ENCODE measurements around the gene TXLNA.
A peak's percentile ranks its signal among the peaks of the same experiment; 100 is the strongest.

Gene TXLNA

DNA sequence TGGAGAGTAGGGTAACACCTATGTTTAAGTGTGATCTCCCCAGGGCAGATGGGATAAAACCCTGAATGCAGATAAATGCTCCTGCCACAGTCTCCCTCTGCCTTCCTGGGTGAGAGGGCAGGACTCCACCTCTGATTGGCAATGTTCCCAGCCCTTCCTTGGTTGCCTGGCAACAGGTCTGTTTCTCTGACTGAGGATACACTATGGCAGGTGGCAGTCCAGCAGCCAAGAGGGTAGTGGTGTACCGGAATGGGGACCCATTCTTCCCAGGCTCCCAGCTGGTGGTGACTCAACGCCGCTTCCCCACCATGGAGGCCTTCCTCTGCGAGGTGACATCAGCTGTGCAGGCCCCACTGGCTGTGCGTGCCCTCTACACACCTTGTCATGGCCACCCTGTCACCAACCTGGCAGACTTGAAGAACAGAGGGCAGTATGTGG is 29.4 kb downstream of the TXLNA start, which contains the start of gene DCDC2B:
TSS of gene DCDC2B (plus strand) at position 199 of the 438 bp plus-strand sequence. CDS start at position 204, 5 bp downstream.
- Mint-ChIP-seq H3K27ac (peak within 1 kb of the TSS; percentile 59), H3K9me3 (no peaks in the 10 kb centered on the region), H3K4me3 (peak within 1 kb of the TSS in 1 of 2 donors; percentile 19), H3K27me3 (no peaks in the 10 kb centered on the region), H3K4me1 (peaks cover 48 to 80% of the 10 kb centered on the region in 2 donors), H3K36me3 (peaks cover 27 to 61% of the 10 kb centered on the region in 2 donors)
- DNase-seq: no peak
- ATAC-seq (replicated peaks): no peak

GRCh38 chr1:32215629-32216480 is 36.4 kb downstream of the TXLNA start:
- ATAC-seq (replicated peaks): peak; percentile 87 to 89
- H3K27me3 Mint-ChIP-seq: no peaks in the 10 kb centered on the region
- H3K4me3 Mint-ChIP-seq: no peak overlapping the region
- peaks cover 27 to 48% of the 10 kb centered on the region in 2 donors for H3K36me3 Mint-ChIP-seq
- peak overlapping the region; percentile 47 for H3K27ac Mint-ChIP-seq
- no peak for DNase-seq
- H3K9me3 Mint-ChIP-seq: no peaks in the 10 kb centered on the region
- peaks cover 25 to 45% of the 10 kb centered on the region in 2 donors for H3K4me1 Mint-ChIP-seq

GRCh38 chr1:32216566-32216965 is 37.1 kb downstream of the TXLNA start:
- peaks cover 30 to 46% of the 10 kb centered on the region in 2 donors for H3K4me1 Mint-ChIP-seq
- peak overlapping the region; percentile 47 for H3K27ac Mint-ChIP-seq
- ATAC-seq (replicated peaks): no peak
- peaks cover 27 to 47% of the 10 kb centered on the region in 2 donors for H3K36me3 Mint-ChIP-seq
- no peaks in the 10 kb centered on the region for H3K27me3 Mint-ChIP-seq
- H3K9me3 Mint-ChIP-seq: no peaks in the 10 kb centered on the region
- H3K4me3 Mint-ChIP-seq: no peak overlapping the region
- DNase-seq: no peak

GRCh38 chr1:32219022-32219421 is 39.5 kb downstream of the TXLNA start:
- no peaks in the 10 kb centered on the region for H3K27me3 Mint-ChIP-seq
- H3K4me1 Mint-ChIP-seq: peaks cover 26 to 46% of the 10 kb centered on the region in 2 donors
- H3K9me3 Mint-ChIP-seq: no peaks in the 10 kb centered on the region
- no peak overlapping the region for H3K27ac Mint-ChIP-seq
- peaks cover 25 to 47% of the 10 kb centered on the region in 2 donors for H3K36me3 Mint-ChIP-seq
- no peak for DNase-seq
- no peak for ATAC-seq (replicated peaks)
- no peak overlapping the region for H3K4me3 Mint-ChIP-seq

GRCh38 chr1:32220746-32221580 is 41.5 kb downstream of the TXLNA start:
- Mint-ChIP-seq H3K36me3 (peaks cover 26 to 50% of the 10 kb centered on the region in 2 donors), H3K9me3 (no peaks in the 10 kb centered on the region), H3K27ac (peak overlapping the region; percentile 69), H3K4me3 (peak overlapping the region; percentile 96 to 99), H3K27me3 (no peaks in the 10 kb centered on the region), H3K4me1 (peaks cover 23 to 41% of the 10 kb centered on the region in 2 donors)
- DNase-seq: no peak
- ATAC-seq (replicated peaks): peak; percentile 51 to 72

DNA sequence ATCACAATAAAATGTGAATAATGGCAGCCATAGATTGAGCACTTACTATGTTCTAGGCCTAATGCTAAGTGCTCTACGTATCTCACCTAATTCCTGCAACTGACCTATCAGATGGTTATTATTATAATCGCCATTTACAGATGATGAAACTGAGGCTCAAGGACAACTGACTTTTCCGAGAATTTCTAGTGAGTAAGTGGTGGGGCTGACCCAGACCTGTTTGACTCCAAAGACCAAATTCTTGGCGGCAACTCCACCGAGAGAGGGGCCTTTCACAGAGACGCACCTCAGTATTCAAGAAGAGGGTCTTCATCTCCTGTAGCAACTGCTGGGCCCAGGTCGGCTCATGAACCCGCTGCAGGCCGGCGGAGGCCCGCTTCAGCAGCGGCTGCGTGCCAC is 42.1 kb downstream of the TXLNA start:
- peak overlapping the region; percentile 98 for H3K27ac Mint-ChIP-seq
- peaks cover 21 to 48% of the 10 kb centered on the region in 2 donors for H3K36me3 Mint-ChIP-seq
- H3K27me3 Mint-ChIP-seq: no peaks in the 10 kb centered on the region
- peaks cover 22 to 39% of the 10 kb centered on the region in 2 donors for H3K4me1 Mint-ChIP-seq
- peak overlapping the region; percentile 96 to 99 for H3K4me3 Mint-ChIP-seq
- ATAC-seq (replicated peaks): no peak
- H3K9me3 Mint-ChIP-seq: no peaks in the 10 kb centered on the region
- no peak for DNase-seq

DNA sequence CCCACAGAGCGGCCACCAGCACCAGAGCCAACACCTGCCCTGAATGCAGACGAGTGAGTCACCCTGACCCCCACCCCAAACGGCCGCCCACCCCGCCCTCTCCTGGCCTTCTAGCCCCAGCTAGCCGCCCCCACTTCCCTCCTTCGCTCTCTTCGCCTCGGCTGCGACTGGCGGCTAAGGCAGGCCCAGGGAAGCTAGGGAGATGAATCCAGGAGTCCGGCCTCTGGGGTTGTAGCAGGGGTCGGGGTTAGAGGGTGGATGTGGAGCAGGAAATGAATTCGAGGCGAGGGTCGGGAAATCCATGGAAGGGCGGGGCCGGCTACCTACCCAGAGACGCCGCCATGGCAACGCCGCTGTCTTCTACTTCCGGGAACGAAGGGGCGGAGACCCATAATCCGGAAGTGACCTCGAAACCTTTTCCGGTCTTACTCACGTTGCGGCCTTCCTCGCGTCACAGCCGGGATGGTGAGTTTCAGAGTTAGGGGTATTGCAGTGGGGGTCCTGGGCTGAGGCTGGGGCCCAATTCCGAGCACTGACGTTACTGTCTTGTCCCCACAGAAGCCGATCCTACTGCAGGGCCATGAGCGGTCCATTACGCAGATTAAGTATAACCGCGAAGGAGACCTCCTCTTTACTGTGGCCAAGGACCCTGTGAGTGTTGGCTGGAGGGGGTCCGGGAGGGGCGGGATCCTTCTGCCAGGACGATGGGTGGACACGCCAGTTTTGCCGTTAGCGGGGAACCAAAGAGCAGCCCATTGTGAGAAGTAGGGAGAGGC is 42.7 kb downstream of the TXLNA start, which contains the start of the genes EIF3I and TMEM234:
TSS of gene EIF3I (plus strand) at position 428 of the 776 bp plus-strand sequence. CDS start at position 463, 35 bp downstream.
TSS of gene TMEM234 (minus strand) at position 374 of the 776 bp plus-strand sequence. CDS start at position 343, 31 bp downstream.
- Mint-ChIP-seq H3K27me3 (no peaks in the 10 kb centered on the region), H3K27ac (peak within 1 kb of the TSS; percentile 98), H3K4me1 (peaks cover 22 to 39% of the 10 kb centered on the region in 2 donors), H3K36me3 (peaks cover 17 to 44% of the 10 kb centered on the region in 2 donors), H3K4me3 (peak within 1 kb of the TSS; percentile 96 to 99), H3K9me3 (no peaks in the 10 kb centered on the region)
- DNase-seq (peak; percentile 86), ATAC-seq (replicated peaks) (peak; percentile 94 to 97)

DNA sequence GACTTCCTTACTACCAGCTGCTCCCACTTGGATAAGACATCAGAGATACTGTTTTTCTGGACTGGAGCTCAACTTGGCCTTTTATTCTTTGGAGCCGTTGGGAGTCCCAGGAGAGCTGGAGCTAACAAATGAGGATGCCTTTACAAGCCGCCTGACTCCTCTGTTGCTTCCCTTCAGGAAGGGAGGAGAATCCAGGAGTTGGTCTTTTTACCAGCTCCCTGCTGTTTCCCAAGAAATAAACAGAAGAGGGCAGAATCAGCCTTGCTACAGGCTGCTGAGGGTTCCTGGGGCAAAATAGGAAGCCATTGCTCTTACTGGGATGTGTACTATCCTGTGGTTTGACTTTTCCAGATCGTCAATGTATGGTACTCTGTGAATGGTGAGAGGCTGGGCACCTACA is 44.2 kb downstream of the TXLNA start:
- no peaks in the 10 kb centered on the region for H3K9me3 Mint-ChIP-seq
- H3K27ac Mint-ChIP-seq: peak overlapping the region; percentile 98
- ATAC-seq (replicated peaks): no peak
- no peak for DNase-seq
- peaks cover 22 to 39% of the 10 kb centered on the region in 2 donors for H3K4me1 Mint-ChIP-seq
- H3K27me3 Mint-ChIP-seq: no peaks in the 10 kb centered on the region
- peak overlapping the region; percentile 28 to 96 for H3K4me3 Mint-ChIP-seq
- H3K36me3 Mint-ChIP-seq: peaks cover 22 to 46% of the 10 kb centered on the region in 2 donors

DNA sequence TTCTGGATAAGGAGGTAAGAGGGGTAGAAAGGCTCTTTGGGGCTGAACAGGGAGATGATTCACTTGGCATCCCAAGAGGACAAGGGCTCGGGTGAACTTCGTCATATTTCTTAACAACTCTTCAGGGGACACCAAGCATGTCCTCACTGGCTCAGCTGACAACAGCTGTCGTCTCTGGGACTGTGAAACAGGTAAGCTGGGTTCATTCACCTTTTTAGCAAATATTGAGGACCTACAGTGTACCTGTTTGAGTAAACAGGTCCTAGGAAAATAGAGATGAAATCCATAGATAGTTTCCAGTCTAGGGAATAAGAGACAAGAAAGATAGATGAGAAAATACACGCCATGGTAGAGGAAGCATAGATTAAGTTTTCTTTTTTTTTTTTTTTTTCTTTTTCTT is 44.8 kb downstream of the TXLNA start:
- no peak for DNase-seq
- H3K27ac Mint-ChIP-seq: peak overlapping the region; percentile 75
- no peaks in the 10 kb centered on the region for H3K9me3 Mint-ChIP-seq
- no peaks in the 10 kb centered on the region for H3K27me3 Mint-ChIP-seq
- peaks cover 25 to 45% of the 10 kb centered on the region in 2 donors for H3K36me3 Mint-ChIP-seq
- peak overlapping the region in 1 of 2 donors; percentile 44 for H3K4me3 Mint-ChIP-seq
- ATAC-seq (replicated peaks): no peak
- peaks cover 22 to 37% of the 10 kb centered on the region in 2 donors for H3K4me1 Mint-ChIP-seq

DNA sequence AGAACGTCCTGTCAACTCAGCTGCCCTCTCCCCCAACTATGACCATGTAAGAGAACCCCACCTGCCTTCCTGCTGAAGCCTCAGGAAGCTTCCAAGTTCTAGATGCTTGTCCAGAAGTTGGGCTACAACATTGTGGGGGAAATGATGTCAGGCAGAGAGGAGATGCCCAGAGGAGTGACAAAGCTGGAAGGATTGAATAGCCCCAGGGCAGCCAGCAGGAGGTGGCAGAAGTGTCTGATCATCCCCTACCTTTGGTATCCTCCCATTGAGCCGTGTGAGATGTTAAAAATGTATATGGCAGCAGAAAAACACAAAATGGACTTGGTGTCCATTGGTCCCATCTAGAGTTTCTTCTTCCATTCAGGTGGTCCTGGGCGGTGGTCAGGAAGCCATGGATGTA is 49.3 kb downstream of the TXLNA start:
- Mint-ChIP-seq H3K36me3 (peaks cover 38 to 45% of the 10 kb centered on the region in 2 donors), H3K27ac (no peak overlapping the region), H3K4me3 (no peak overlapping the region), H3K27me3 (no peaks in the 10 kb centered on the region), H3K4me1 (peaks cover 6 to 7% of the 10 kb centered on the region in 2 donors), H3K9me3 (no peaks in the 10 kb centered on the region)
- ATAC-seq (replicated peaks) (no peak), DNase-seq (no peak)

DNA sequence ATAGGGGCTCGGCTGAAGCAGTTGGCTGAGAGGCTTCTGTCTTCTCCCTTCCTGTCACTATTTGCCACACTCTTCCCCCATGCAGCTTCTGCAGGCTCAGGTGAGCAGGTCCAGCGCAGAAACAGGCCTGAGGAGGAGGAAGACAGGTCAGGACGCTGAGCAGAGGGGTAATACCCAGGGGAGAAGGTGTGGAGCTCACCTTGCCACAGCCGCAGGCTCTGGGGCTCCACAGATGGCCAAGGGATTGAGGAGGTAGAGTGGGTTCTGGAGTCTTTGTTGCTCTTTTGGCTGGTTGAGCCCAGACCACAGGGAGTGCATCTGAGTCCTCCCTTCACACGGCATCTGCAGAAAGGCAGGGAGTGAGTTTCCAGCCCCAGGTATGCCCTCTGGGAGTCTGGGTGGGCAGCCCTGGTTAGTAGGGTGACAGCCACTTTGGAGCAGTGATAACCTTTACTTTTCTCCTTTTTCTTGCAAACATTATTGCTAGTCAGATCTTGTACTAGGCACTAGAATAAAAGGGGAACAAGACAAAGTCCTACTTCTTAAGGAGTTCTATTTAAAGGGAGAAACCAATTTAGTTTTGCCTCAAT is 52.5 kb downstream of the TXLNA start:
- H3K27ac Mint-ChIP-seq: peak overlapping the region; percentile 47
- H3K4me3 Mint-ChIP-seq: no peak overlapping the region
- no peaks in the 10 kb centered on the region for H3K27me3 Mint-ChIP-seq
- peaks cover 32 to 41% of the 10 kb centered on the region in 2 donors for H3K36me3 Mint-ChIP-seq
- peak in 1 of 2 donors; percentile 10 for ATAC-seq (replicated peaks)
- DNase-seq: no peak
- peaks cover 1 to 5% of the 10 kb centered on the region in 2 donors for H3K4me1 Mint-ChIP-seq
- H3K9me3 Mint-ChIP-seq: no peaks in the 10 kb centered on the region

DNA sequence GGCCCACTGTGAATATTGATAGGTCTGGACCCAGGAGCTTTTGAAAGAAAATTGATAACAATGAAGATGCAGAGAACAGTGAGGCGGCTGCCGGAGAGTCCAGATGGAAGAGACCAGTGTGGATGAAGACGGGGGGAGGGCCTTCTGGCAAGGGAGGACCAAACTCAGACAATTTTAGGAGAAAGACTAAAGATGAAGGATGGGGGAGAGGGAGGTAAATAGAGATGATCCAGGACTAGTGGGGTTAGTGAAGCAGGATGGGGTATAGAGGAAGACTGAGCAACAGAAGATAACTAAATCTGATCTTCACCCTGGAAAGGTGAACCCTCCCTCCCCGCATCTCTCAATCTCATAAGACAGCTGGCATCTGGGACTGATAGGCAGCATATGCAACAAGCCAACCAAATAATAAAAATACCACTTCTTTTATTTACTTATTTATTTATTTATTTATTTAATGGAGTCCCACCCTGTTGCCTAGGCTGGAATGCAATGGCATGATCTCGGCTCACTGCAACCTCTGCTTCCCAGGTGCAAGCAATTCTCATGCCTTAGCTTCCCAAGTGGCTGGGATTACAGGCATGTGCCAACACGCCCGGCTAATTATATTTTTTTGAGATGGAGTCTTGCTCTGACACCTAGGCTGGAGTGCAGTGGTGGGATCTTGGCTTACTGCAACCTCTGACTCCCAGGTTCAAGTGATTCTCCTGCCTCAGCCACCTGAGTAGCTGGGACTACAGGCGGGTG is 53.3 kb downstream of the TXLNA start:
- ATAC-seq (replicated peaks) (no peak), DNase-seq (no peak)
- H3K27me3 Mint-ChIP-seq: no peaks in the 10 kb centered on the region
- H3K36me3 Mint-ChIP-seq: peaks cover 27 to 36% of the 10 kb centered on the region in 2 donors
- peaks cover 1 to 5% of the 10 kb centered on the region in 2 donors for H3K4me1 Mint-ChIP-seq
- no peak overlapping the region for H3K4me3 Mint-ChIP-seq
- no peaks in the 10 kb centered on the region for H3K9me3 Mint-ChIP-seq
- H3K27ac Mint-ChIP-seq: no peak overlapping the region
